PFSK-1 (cell line): ENCODE data around the gene NYAP2.

Source experiments
- FOXP2 ChIP-seq: optimal IDR thresholded peaks from 2 replicates; pipeline ENCODE3; 2011; ENCODE audit warnings: borderline replicate concordance, control low read depth, inconsistent platforms; ENCODE audit not compliant: insufficient read depth; ENCODE audit errors: extremely low read length, extremely low read depth
- POLR2AphosphoS5 ChIP-seq: IDR thresholded peaks from 2 replicates; pipeline ENCODE4 v1.6.1; 2012; ENCODE audit warnings: low read depth, mild to moderate bottlenecking, control low read depth, low read length, moderate library complexity
- SIN3A ChIP-seq: IDR thresholded peaks from 2 replicates; pipeline ENCODE4 v1.6.1; 2012; ENCODE audit warnings: mild to moderate bottlenecking, low read length, moderate library complexity, borderline replicate concordance; ENCODE audit not compliant: insufficient read depth
- TAF1 ChIP-seq: IDR thresholded peaks from 2 replicates; pipeline ENCODE4 v1.6.1; 2012; ENCODE audit warnings: low read length, control low read depth, borderline replicate concordance; ENCODE audit not compliant: insufficient read depth
- TF ChIP-seq, protein P1 (sequence below), 2 experiments: IDR thresholded peaks; 2 replicates each; pipeline versions ENCODE4 v1.6.1 to v1.8.0; 2011 to 2012; ENCODE audit warnings: low read depth in 2 of 2, low read length in 2 of 2, control low read depth in 1 of 2, inconsistent platforms in 1 of 2, mild to moderate bottlenecking in 1 of 2, moderate library complexity in 1 of 2; ENCODE audit not compliant: insufficient read depth in 1 of 2

Gene NYAP2

DNA sequence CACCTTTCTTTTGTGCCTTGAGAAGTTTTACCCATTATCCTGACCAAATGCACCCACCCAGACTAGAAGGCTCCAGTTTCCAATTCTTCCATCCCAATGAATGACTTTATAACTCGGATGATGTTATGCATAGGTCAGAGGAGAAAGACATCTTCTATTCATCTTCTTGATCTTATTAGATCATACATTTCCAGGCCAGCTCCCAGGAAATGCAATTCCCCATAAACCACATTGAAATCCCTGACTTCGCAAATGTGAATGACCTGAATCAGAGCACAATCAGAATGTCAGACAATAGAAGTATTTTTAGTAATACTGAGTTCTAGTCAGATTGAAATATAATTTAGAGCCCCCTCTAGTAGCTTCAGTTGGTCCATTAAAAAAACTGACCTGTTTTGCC, 62.9 kb downstream of the NYAP2 start:
- TF ChIP-seq, protein P1, sequence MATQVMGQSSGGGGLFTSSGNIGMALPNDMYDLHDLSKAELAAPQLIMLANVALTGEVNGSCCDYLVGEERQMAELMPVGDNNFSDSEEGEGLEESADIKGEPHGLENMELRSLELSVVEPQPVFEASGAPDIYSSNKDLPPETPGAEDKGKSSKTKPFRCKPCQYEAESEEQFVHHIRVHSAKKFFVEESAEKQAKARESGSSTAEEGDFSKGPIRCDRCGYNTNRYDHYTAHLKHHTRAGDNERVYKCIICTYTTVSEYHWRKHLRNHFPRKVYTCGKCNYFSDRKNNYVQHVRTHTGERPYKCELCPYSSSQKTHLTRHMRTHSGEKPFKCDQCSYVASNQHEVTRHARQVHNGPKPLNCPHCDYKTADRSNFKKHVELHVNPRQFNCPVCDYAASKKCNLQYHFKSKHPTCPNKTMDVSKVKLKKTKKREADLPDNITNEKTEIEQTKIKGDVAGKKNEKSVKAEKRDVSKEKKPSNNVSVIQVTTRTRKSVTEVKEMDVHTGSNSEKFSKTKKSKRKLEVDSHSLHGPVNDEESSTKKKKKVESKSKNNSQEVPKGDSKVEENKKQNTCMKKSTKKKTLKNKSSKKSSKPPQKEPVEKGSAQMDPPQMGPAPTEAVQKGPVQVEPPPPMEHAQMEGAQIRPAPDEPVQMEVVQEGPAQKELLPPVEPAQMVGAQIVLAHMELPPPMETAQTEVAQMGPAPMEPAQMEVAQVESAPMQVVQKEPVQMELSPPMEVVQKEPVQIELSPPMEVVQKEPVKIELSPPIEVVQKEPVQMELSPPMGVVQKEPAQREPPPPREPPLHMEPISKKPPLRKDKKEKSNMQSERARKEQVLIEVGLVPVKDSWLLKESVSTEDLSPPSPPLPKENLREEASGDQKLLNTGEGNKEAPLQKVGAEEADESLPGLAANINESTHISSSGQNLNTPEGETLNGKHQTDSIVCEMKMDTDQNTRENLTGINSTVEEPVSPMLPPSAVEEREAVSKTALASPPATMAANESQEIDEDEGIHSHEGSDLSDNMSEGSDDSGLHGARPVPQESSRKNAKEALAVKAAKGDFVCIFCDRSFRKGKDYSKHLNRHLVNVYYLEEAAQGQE (IDR thresholded peaks at IDR 0.05; ENCODE audit: insufficient read depth in 1 of 2, low read depth in 2 of 2, low read length in 2 of 2), result no peak
- TF ChIP-seq TAF1 (no peak), POLR2AphosphoS5 (no peak), SIN3A (no peak), FOXP2 (no peak)

DNA sequence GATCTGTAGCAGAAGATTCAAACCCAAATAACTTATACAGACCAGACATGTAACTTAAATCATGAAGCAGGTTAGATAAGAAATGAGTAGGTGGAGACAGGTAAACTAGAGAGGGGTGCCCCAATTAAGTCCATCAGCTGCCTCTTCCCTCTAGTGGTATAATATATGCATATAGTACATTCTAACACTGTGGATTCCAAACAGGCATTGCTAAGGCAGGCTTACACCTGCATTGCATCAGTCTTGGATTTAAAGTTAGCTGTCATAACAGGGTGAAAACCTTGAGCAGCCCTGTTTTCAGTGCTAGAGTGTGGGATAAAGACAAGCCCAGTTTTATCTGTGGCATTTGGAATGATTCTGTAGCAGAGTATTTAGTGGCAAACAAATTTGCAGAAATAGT, 63.4 kb downstream of the NYAP2 start:
- TF ChIP-seq FOXP2, result no peak
- no peak for TF ChIP-seq SIN3A
- TF ChIP-seq, protein P1 (IDR thresholded peaks at IDR 0.05; ENCODE audit: insufficient read depth in 1 of 2, low read depth in 2 of 2, low read length in 2 of 2), result no peak
- TF ChIP-seq POLR2AphosphoS5, result no peak
- TF ChIP-seq TAF1, result no peak

DNA sequence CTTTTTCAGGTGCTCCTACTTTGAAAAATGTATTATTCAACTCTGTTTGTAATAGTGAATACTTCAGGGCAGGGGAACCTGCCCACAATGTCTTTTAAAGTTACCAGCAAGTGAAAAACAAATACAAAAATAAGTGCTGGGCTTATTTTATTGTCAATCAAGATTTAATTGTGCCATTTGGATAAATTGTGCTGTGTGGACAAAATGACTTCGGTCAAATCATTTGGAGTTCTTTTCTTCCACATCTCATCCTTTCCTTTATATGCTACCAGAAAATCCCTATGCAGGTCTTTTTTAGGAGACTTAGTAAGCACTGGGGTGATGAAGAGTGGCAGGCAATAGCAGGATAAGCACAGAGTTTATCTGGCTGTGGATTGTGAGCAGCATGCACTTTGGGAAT, 63.9 kb downstream of the NYAP2 start:
- TF ChIP-seq FOXP2, result no peak
- no peak for TF ChIP-seq SIN3A
- TF ChIP-seq, protein P1 (IDR thresholded peaks at IDR 0.05; ENCODE audit: insufficient read depth in 1 of 2, low read depth in 2 of 2, low read length in 2 of 2), result no peak
- no peak for TF ChIP-seq POLR2AphosphoS5
- TF ChIP-seq TAF1, result no peak

DNA sequence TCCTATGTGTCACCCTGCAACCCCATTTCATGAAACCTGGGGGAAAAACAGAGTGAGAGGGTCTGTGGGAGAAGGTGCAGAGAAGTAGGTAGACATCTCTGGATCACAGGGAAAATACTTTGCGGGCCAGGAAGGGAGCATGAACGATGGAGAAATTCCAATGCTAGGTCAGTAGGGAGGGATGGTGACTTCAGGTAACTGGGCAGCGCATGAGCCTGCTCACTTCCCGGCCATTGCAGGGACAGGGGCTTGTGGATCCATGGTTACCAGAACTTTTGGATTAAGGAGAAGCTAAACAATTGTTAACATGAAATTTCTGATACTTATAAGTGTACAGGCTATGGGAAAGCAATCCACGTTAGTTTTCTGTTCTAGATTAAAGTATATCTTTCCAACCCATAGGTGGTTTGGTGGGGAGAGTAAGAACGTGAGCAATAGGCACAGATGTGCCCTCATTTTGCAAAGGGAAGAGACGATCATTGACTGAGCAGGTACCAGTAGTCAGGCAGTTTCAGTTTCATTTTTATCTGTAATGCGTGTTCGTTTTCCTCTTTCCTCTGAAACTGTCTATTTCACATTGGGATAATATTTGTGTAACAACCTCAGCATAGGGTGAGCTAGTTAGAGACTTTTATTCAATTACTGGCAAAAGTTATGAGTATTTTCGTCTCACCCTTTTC, 65.0 kb downstream of the NYAP2 start:
- TF ChIP-seq SIN3A, result no peak
- no peak for TF ChIP-seq TAF1
- TF ChIP-seq, protein P1 (IDR thresholded peaks at IDR 0.05; ENCODE audit: insufficient read depth in 1 of 2, low read depth in 2 of 2, low read length in 2 of 2), result no peak
- TF ChIP-seq POLR2AphosphoS5, result no peak
- TF ChIP-seq FOXP2, result no peak

DNA sequence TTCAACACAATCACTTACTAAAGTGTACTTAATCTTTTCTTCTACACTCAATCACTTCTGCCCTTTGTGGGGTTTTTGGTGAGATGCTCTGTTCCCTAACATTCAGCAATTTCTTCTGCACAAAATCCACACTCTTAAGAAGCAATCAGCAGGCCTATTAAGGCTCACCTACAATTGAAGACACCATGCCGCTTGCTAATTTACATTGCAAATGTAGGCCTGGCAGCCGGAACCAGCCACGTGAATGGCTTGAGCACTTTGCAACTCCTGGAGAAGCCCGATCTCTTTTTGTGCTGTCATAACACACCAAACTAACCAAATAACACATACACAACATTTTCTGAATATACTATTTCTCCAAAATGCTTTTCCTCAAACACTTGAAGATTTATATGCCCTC, 66.3 kb downstream of the NYAP2 start:
- TF ChIP-seq TAF1, result no peak
- TF ChIP-seq POLR2AphosphoS5, result no peak
- no peak for TF ChIP-seq FOXP2
